HG03354 (cell line): ENCODE data around the gene CDH4.

Experiments
- ATAC-seq: cut with Tn5 transposase; IDR thresholded peaks from one replicate; pipeline ENCODE4 v1.9.1; 2021; ENCODE audit warnings: mild to moderate bottlenecking; ENCODE audit not compliant: unreplicated experiment, poor library complexity, severe bottlenecking

Gene CDH4

DNA sequence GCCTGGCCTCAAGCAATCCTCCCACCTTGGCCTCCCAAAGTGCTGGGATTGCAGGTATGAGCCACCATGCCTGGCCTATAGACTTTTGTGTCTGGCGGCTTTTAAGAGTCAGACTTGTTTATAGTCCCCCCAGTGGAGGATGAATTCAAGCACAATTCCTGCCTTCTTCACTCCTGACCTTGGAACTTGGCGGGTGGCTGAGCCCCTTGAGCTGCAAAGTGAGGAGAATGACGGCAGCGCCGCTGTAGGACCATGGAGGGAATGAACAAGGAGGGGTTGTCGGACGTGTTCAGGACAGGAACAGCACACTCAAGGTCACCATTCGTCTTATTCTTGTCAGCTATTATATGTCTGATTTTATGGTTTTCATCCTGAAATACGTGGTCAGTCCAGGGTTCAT lies 265.4 kb downstream of the CDH4 start:
- no peak for ATAC-seq

GRCh38 chr20:61518424-61518951 lies 266.4 kb downstream of the CDH4 start:
- ATAC-seq, result no peak

- ATAC-seq, result no peak
Measured at GRCh38 chr20:61519488-61519887, 267.4 kb downstream of the CDH4 start.

- ATAC-seq, result no peak
Measured at GRCh38 chr20:61520076-61520892, 268.2 kb downstream of the CDH4 start.

DNA sequence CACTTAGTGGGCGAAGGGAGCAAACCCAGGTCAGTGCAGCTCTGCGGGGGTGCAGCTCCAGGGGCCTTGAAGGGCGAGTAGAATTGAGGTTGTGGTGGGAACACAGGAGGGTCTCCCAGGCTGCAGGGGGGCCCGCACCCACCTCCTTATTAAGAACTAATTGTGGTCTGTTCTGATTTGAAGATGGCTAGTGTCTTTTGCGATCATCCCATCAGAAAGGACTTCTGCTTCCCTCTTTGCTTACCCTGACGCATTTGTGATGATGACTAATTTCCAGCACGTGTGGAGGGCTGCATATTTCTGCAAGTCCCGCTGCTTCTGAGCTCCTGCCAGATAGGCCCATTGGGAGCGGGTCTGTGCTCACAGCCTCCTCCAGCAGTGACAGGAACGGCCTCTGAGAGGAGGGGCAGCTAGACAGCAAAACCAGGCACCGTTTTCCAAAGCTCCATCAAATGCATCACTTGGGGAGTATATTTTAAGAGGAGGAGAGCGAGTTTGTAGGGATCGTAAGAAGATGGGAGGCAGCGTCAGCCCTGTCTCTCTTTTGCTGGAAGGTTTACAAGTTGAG lies 268.9 kb downstream of the CDH4 start:
- ATAC-seq, result no peak

- no peak for ATAC-seq
Measured at GRCh38 chr20:61521687-61522420, 269.8 kb downstream of the CDH4 start.

GRCh38 chr20:61522498-61523090 lies 270.5 kb downstream of the CDH4 start:
- ATAC-seq, result no peak

DNA sequence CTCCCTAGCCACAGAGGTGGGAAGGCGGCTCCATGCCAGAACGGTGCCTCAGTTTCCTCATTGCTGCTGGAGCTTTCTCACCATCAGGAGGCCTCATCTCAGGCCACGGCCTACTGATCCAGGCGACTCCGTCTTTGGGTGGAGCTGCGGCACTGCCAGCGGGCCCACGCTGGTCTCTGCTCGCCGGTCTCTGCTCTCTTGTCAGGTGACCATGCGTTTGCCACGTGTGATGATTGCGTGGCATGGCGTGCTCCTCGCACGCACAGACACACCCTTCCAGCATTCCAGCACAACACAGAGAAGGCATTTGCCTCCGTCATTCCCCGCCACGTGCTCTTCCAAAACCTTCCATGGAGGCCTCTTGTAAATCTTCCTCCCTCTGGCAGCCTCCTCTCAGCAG lies 271.1 kb downstream of the CDH4 start:
- no peak for ATAC-seq

DNA sequence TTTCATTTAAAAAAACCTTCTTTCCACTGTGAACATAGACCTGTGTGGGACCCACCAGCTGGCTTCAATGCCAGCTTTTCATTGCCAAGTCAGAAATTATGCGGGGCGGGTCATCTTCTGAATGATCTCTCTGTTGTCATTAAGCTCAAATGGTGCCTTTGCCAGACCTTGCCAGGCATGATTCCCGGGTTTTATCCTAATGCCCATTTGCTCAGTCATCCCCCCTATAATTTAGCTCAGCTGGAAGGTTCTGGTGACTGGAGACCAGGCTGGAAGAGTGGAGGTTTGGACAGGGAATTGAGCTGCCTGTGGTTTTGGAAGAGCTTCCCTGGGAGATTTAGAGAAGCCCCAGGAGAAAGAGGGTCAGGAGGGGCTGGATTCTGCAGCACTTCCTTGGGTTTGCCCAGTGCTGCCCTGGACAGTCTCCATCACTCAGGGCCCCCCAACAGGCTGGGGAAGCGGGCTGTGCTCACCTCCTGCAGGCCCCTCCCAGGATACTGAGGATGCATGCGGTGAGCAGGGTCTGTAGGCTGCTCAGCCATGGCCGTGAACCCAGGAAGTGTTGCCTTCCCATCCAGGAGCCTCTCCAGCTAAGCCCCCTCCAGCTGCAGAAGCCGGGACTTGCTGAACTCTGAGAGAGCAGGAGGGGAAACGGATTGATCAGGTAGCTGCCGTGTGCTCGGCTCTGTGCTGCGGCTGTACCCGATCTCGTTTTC lies 273.0 kb downstream of the CDH4 start:
- ATAC-seq, result no peak

DNA sequence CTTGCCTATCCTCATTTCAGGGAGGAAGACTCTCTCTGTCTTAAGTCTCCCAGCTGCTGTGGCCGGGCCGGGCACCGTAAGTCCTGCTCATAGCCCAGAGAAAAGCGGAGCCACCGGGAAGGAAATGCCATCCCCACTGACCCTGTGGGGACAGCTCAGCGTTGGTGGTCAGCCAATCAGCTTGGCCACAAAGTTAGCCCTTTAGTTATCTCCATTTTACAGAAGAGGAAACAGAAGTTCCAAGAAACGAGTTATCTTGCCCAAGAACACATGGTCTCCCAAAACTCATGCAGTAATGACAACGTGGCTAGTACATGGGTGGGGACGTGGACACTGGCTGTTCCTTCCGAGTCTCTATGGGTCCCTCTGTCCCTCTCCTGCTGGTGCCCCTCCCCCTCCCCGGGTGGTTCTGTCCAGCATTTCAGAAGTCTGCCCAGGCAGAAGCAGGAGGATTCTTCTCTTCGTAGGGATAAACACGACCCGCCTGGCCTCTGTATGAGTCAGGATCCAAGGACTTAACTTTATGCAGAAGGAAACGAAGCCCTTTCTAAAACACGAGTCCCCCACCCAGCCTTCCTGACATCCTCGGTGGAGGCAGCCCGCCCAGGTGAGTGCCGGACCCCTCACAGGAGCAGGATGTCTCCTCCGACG lies 273.8 kb downstream of the CDH4 start:
- ATAC-seq, result no peak

- no peak for ATAC-seq
Measured at GRCh38 chr20:61526907-61527306, 274.8 kb downstream of the CDH4 start.

DNA sequence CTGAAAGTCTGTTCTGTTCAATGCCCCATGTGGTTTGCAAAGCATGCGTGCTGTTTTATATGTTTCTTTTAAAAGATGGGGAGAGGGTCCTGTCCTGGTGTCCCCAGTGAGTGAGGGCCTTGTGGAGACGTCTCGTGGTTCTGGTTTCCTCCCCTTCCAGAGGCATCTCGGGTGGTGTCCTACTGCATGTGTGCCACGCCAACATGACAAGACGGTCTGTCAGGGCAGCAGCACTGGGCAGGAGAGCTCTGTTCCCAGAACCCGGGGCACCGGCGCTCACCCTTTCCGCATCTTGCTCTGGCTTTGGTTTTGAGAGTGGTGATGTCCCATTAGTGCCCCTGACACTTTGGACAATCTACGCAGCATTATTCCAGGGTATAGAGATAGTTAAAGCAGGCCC lies 275.6 kb downstream of the CDH4 start:
- ATAC-seq, result no peak

GRCh38 chr20:61528591-61528990 lies 276.5 kb downstream of the CDH4 start:
- no peak for ATAC-seq

DNA sequence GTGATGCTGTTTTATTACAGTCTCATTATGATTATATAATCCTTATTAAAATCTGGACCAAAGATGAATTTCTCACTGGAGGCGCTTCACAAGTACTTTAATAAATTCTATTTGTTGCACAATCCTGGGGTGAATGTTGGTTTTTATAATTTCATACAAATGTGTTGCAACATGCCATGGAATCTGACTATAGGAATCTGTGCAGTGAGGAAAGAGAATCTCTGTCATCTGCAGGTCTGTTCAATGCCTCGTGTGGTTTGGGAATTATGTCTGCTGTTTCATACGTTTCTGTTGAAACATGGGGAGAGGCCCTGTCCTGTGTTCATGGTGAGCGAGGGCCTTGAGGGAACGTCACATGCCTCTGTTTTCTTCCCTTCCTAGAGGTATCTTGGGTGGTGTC lies 277.3 kb downstream of the CDH4 start:
- no peak for ATAC-seq

DNA sequence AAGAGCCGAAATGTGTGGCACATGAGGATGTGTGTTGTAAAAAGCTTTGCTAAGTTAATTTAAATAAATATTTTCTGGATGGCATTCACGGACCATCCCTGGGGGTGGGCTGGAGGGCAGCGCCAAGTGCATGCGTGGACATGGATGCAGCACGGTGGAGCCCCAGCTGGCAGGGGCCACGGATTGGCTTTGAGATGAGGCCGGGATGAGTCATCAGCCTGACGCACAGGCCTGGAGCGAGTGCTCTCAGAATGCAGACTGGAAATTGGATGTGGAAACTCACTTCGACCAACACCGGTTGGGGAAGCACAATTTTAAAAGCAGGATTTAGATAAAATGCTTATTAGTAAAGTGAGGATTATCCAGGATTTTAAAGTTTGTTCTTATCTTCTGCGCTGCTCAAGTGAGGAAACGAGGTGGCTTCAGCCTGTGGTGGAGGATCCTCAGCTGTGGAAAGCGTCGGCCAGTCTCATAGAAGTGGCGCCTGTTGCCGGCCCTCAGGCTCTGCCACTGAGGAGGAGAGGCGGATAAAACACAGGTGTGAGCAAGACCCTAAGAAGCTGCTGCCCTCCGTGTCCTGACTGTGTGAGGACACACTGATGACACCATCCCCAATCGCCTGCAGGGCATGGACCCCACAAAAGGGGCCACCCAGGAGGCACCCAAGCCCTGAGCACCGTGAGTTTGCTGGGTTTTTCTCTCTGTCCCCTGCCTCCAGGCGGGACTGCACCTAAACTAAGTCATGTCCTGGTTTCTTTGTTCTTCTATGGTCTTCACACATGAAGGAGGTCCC lies 279.7 kb downstream of the CDH4 start:
- ATAC-seq, result no peak

- ATAC-seq, result no peak
Measured at GRCh38 chr20:61532736-61533135, 280.7 kb downstream of the CDH4 start.

DNA sequence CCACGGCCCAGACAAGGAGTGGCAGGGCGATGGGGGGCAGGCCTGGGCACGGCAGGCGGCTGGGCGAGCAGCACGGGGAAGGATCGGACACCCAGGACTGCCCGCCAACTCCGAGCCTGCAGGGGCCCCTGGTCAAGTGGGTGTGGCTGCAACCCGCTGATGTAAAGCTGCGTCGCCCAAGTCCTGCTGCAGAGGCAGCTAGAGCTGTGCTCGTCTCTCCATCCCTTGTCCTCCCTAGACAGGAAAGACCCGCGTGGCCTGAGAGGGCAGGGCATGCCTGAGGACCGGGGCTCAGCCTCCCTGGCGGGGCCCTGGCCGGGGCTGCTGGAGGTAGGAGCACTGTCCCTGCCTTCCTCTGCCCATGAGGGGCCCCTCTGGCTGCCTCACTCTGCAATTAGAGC lies 281.2 kb downstream of the CDH4 start:
- ATAC-seq, result no peak

GRCh38 chr20:61534346-61534745 lies 282.3 kb downstream of the CDH4 start:
- no peak for ATAC-seq
